ENCODE measurements around the gene PALD1.
"Not testable (repeated sequence)": the region's sequence is repeated elsewhere in the genome, so short reads cannot be mapped to it uniquely, and the experiment has no call there.

Gene PALD1

DNA sequence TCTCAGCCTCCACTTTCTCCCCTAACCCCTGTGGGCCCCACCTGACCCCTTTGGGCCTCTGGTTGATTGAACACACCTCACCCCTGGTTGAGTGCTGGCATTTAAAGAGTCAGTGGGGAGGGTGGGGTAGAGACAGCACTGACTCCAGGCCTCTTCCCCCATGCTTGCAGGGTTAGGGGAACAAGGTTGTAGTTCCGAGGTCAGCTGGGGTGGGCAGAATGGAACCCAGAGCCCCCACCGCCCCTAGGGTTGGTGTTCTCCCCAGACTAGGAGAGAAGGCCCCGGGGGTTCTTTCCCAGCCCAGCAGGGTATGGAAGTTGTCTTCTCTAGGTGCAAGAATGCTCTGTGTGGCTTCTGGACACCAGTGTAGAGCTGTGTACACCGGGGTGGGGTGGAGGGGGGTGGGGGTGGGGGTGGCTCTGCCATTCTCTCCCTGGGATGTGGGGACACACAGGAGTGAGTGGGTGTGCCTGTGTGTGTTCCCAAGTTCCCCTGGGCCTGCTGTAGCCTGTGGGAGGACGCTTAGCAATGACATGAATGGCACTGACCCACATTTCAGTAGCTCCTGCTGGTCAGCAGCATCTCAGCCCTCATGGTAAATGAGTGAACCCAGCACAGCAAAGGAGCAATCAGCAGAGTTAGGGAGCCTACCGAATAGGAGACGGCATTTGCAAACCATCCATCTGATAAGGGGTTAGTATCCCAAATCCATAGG is 90.4 kb downstream of the PALD1 start:
- DNase-seq = no peak

- DNase-seq = no peak
Measured at GRCh38 chr10:70571236-70571635, 92.7 kb downstream of the PALD1 start.

DNA sequence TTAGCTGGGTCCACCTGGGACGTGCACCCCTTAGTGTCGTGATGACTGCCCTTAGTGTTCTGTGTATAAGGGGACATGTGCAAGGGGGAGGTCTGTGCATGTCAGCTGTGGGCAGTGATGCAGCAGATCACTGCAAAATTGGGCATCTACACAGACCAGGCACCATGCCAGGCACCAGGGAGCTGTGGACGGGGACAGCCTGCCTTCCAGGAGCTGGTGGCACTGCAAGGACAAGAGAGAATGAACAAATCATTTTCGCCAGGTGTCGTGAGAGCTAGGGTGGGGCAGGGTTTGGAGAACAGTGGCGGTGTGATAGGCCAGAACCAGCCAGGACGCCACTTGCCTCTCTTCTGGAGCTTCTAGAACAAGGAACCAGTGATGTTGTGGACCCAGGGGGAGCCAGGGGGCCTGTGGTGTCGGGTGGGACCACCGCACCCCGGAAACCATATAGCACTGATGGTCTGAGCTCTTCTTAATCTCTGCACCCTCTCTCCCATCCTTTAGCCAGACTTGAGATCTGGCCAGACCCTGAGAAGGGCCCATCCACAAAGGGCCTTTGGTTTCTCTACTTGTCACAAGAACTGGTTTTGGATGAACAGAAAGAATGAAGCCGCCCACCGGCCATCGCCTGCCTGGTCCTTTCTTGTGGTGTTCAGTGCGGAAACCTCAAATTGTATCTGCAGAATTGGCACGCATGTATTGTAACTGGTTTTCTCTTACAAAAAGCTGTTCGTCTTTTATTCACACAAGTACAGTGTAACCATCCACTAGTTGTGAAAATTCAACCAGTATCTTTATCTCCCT is 93.3 kb downstream of the PALD1 start:
- DNase-seq = no peak

GRCh38 chr10:70573599-70574506 is 95.3 kb downstream of the PALD1 start:
- DNase-seq = no peak

DNA sequence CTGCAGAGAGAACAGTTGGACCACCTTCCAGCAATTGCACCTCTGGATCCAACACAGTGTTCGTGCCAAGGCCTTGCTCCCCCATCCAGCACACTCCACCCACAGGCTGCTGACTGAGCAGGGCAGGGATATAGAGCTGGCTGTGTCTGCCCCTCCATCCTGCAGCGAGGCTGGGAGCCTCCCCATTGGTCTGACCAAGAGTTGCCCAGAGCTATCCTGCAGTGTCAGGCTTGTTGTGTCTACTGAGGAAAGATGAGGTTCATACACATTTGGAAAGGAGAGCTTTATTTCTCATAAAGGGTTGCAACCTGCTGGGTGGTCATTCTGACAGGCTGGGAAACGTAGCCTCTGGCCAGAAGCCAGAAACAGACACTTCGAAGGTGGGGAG is 96.9 kb downstream of the PALD1 start:
- DNase-seq = no peak

DNA sequence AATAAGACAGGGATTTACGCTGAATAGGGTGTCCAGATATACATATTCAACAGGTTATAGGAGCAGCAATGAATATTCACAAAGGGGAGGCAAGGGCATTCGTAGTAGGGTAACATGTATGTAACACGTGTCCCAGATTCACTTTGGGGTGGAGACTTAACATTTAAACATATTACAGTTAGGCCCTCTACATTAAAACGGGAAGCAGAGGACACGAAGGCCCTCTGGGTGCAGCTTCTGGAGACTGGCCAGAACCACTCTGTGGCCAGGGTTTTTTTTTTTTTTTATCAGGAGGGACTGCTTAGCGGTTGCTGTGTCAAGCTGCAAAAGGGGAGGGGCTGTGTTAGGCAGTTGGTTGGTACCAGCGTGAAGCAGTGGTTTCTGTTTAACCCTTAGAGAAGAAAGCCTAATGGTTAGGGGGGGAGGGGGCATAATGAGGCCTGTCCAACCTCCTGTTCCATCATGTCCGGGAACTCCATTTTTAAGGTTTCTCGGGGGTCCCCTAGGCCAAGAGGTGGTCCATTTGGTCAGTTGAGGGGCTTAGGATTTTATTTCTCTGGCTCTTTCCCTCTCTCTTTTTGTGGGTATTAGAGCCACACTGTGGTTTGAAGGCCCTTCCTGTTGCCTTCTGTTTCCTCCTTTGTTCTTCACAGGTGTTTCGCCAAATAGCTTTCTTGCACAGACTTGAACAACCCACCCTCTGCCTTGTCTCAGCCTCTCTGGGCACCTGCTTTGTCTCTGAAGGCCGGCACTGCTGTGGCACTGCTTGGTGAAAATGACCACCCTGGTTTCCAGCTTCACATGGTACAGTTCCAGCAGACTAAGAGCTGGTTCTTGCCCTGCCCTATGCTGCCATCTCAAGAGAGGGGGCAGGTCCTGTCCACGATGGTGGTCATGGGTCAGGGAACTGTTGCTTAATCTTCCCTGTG is 97.6 kb downstream of the PALD1 start:
- DNase-seq = peak in 3 of 51 donors; percentile 13 to 16 (median 15)

DNA sequence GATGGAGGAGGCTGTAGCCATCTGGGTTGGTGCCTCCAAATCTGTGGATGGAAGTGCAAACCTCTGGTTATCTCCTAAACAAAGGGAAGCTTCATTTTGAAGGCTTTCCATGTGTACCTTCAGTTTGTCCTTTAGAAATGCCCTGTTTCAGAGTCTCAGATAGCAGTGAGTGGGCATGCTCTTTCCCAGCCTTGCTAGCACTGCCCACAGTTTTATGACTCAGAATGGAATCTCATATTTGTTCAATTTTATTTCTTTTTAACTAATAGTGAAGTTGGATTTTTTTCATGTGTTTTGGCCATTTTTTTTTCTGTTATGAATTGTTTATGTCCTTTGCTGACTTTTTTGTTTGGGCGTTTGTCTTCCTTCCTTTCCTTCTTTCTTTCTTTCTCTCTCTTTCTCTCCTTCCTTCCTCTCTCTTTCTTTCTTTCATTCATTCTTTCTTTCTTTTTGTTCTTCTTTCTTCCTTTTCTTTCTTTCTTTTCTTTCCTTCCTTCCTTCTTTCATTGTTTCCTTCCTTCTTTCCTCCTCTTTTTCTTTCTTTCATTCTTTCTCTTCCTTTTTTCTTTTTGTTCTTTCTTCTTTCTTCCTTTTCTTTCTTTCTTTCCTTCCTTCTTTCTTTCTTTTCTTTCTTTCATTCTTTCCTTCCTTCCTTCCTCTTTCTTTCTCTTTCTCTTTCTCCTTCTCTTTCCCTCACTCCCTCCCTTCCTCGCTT is 98.4 kb downstream of the PALD1 start:
- DNase-seq = no peak

- DNase-seq = no peak
Measured at GRCh38 chr10:70578371-70578947, 99.9 kb downstream of the PALD1 start.

- DNase-seq = no peak
Measured at GRCh38 chr10:70579234-70580002, 100.9 kb downstream of the PALD1 start.

DNA sequence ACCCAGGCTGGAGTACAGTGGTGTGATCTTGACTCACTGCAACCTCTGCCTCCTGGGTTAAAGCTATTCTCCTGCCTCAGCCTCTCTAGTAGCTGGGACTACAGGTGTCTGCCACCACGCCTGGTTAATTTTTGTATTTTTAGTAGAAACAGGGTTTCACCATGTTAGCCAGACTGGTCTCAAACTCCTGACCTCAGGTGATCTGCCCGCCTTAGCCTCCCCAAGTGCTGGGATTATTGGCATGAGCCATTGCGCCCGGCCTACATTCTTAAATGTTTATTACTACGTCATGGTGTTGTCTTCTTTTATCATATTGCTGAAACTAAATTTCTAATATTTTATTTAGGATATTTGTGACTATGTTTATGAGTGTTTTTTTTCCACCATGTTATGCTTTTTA is 102.6 kb downstream of the PALD1 start:
- not testable (repeated sequence) for DNase-seq

DNA sequence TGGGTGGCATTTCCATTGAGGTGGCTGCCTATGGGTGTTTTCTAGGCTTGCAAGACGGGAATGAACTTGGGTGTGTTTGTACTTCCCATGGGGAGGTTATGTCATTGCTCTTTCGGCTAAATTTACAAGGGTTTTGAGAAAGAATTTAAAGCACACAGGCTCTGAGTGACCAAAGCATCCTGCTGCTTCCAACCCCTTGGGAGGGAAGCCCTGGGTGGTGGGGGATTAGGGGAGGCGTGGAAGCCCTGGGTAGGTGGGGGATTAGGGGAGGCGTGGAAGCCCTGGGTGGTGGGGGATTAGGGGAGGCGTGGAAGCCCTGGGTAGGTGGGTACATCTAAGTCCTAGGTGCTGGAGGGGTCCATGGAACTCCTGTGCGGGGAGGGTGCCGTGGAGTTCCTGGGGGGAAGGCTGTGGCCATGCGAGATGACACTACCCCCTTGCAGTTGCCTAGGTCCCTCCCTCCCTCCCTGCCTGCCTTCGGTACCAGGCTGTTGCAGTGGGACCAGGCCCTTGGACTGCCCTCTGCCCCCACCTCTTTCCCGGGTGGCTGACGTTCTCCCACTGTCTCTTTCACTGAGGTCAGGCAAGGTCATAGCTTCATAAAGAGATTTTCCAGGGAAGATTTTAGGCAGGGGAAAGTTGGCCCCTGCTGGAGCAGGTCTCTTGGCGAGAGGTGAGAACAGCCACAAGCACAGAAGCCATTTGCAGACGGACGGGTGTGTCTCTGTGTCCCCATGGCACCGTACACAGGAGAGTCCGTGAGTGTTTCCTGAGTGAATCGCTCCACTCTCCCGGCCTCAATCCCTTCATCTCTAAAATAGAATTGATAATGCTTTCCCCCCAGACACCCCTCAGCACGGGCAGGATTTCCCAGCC is 104.5 kb downstream of the PALD1 start:
- DNase-seq = no peak

- DNase-seq = no peak
Measured at GRCh38 chr10:70583669-70584037, 105.1 kb downstream of the PALD1 start.

DNA sequence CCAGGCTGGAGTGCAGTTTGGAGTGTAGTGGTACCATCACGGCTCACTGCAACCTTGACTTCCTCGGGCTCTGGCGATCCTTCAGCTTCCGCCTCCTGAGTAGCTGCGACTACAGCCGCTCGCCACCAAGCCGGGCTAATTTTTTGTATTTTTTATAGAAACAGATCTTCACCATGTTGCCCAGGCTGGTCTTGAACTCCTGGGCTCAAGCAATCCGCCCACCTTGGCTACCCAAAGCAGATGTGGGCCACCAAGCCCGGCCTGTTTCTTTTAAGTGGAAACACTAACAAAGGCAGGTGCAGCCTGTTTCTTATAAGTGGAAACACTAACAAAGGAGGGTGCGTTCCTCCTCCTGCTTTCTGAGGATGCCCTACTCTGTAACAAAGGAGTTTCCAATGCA is 105.8 kb downstream of the PALD1 start:
- DNase-seq = no peak

- no peak for DNase-seq
Measured at GRCh38 chr10:70584909-70585544, 106.5 kb downstream of the PALD1 start.

- no peak for DNase-seq
Measured at GRCh38 chr10:70585578-70586169, 107.1 kb downstream of the PALD1 start.

DNA sequence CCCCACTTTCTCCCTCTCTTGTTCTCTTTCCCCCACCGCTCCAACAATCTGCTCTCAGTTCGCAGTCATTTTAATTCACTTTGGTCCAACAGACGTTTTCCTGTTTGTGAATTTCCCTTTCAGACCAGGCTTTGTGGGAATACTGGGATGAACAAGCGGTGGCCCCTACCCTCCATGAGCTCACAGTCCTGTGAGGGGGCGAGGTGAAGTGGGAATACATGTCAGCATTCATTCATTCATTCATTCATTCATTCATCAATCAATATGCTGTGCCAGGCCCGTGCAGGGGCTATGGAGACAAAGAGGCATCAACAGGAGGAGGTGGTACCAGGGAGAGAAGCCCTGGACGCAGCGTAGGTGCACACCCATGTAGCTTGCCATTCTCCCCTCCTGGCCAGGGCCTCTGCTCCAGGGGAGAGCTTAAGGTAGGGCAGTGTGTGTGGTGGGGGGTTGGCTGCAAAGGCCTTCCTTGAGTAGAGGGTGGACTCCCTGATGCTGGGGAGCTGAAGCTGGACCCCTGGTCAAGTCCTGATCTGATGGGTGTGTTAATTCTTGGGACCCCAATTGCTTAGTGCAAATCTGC is 107.9 kb downstream of the PALD1 start:
- no peak for DNase-seq
